Measurements from ENCODE around the gene TRERF1.

- TF ChIP-seq CTCF (IDR thresholded peaks at IDR 0.05; ENCODE audit: low read length), result peak; percentile 39; the same call in 1 of the 2 replicates
- no peak for TF ChIP-seq EZH2 (IDR thresholded peaks at IDR 0.05; ENCODE audit: borderline replicate concordance, low read length)
These were observed 55.0 kb downstream of the TRERF1 start for GRCh38 chr6:42396720-42397119.

Data from OCI-LY1 (cell line).